Osteoblast (primary cell): ENCODE results near the gene SOX6. TPM values are rescaled to one million over a fixed set of nuclear protein-coding genes. Genes with fewer than 3 reads are reported as not detected.

Experiments
- DNase-seq: peaks from one replicate; pipeline ENCODE4 v3.0.0; 2011; ENCODE audit warnings: low spot score, mixed read lengths; ENCODE audit not compliant: insufficient read length; ENCODE audit errors: missing footprints
- H2AFZ ChIP-seq: 2 replicates; pipeline ENCODE4 v1.6.0; 2011; ENCODE audit warnings: mild to moderate bottlenecking, low read length
- H3K27ac ChIP-seq: 2 replicates; pipeline ENCODE4 v1.5.1; 2011; ENCODE audit warnings: mild to moderate bottlenecking, low read depth, low read length, moderate library complexity
- H3K27me3 ChIP-seq: 2 replicates; pipeline ENCODE4 v1.6.0; 2012; ENCODE audit warnings: mild to moderate bottlenecking, control low read depth, inconsistent platforms, low read length, moderate library complexity; ENCODE audit not compliant: insufficient read depth
- H3K36me3 ChIP-seq: 2 replicates; pipeline ENCODE4 v1.5.1; 2011; ENCODE audit warnings: mild to moderate bottlenecking, low read length, control low read depth, moderate library complexity; ENCODE audit not compliant: insufficient read depth
- H3K4me1 ChIP-seq: 2 replicates; pipeline ENCODE4 v1.5.1; 2011; ENCODE audit warnings: mild to moderate bottlenecking, low read length, control low read depth, moderate library complexity; ENCODE audit not compliant: insufficient read depth
- H3K4me2 ChIP-seq: 2 replicates; pipeline ENCODE4 v1.6.0; 2011; ENCODE audit warnings: mild to moderate bottlenecking, low read length; ENCODE audit not compliant: insufficient read depth
- H3K4me3 ChIP-seq: fragments of 200-600 bp; sonication (generic); 3 replicates; pipeline ENCODE4 v1.5.1; 2012; ENCODE audit warnings: mild to moderate bottlenecking, low read length, inconsistent platforms; ENCODE audit not compliant: insufficient read depth
- H3K79me2 ChIP-seq: 2 replicates; pipeline ENCODE4 v1.6.0; 2012; ENCODE audit warnings: mild to moderate bottlenecking, low read length, control low read depth, inconsistent platforms; ENCODE audit not compliant: insufficient read depth
- H3K9me3 ChIP-seq: 2 replicates; pipeline ENCODE4 v1.5.1; 2011; ENCODE audit warnings: low read depth, low read length, control low read depth
- H4K20me1 ChIP-seq: 2 replicates; pipeline ENCODE4 v1.6.0; 2012; ENCODE audit warnings: mild to moderate bottlenecking, low read length, control low read depth; ENCODE audit not compliant: insufficient read depth
- CTCF ChIP-seq: IDR thresholded peaks from 2 replicates; pipeline ENCODE4 v1.5.1; 2011; ENCODE audit warnings: mild to moderate bottlenecking, low read depth, low read length, moderate library complexity; ENCODE audit errors: extremely low read depth
- total RNA-seq: library from RNA; depleted of rRNA; stranded (reverse); fragments of >200 nt; gene quantifications from 2 replicates; pipeline ENCODE4 v1.2.3, GENCODE V29; 2012

Gene SOX6
- total RNA-seq, 1 donor, result 3.3 TPM

- H3K27me3 ChIP-seq, result no peaks in the 10 kb centered on the region
- DNase-seq, result no peak
- no peaks in the 10 kb centered on the region for H3K9me3 ChIP-seq
- H3K79me2 ChIP-seq, result no peaks in the 10 kb centered on the region
- no peaks in the 10 kb centered on the region for H4K20me1 ChIP-seq
- H3K4me2 ChIP-seq, result no peak overlapping the region
- no peak overlapping the region for H3K27ac ChIP-seq
- no peaks in the 10 kb centered on the region for H3K4me1 ChIP-seq
- H3K36me3 ChIP-seq, result no peaks in the 10 kb centered on the region
- no peak for TF ChIP-seq CTCF
- H3K4me3 ChIP-seq, result no peak overlapping the region
- no peak overlapping the region for H2AFZ ChIP-seq
Measured at GRCh38 chr11:16278979-16279378, 77.4 kb downstream of the SOX6 start.

- DNase-seq, result no peak
- Histone ChIP-seq H3K27me3 (no peaks in the 10 kb centered on the region), H3K4me2 (no peak overlapping the region), H3K79me2 (no peaks in the 10 kb centered on the region), H2AFZ (no peak overlapping the region), H3K27ac (no peak overlapping the region), H4K20me1 (no peaks in the 10 kb centered on the region), H3K9me3 (no peaks in the 10 kb centered on the region), H3K4me1 (no peaks in the 10 kb centered on the region), H3K36me3 (no peaks in the 10 kb centered on the region), H3K4me3 (no peak overlapping the region)
- TF ChIP-seq CTCF, result no peak
Measured at GRCh38 chr11:16278273-16278672, 78.1 kb downstream of the SOX6 start.

- Histone ChIP-seq H3K36me3 (no peaks in the 10 kb centered on the region), H3K4me2 (no peak overlapping the region), H3K79me2 (no peaks in the 10 kb centered on the region), H2AFZ (no peak overlapping the region), H3K27ac (no peak overlapping the region), H3K27me3 (no peaks in the 10 kb centered on the region), H3K4me1 (no peaks in the 10 kb centered on the region), H4K20me1 (no peaks in the 10 kb centered on the region), H3K4me3 (no peak overlapping the region), H3K9me3 (no peaks in the 10 kb centered on the region)
- no peak for TF ChIP-seq CTCF
- no peak for DNase-seq
Measured at GRCh38 chr11:16276251-16276650, 80.1 kb downstream of the SOX6 start.

GRCh38 chr11:16271258-16271657, 85.1 kb downstream of the SOX6 start:
- no peaks in the 10 kb centered on the region for H3K79me2 ChIP-seq
- H3K36me3 ChIP-seq, result no peaks in the 10 kb centered on the region
- no peak overlapping the region for H3K4me2 ChIP-seq
- DNase-seq, result no peak
- no peaks in the 10 kb centered on the region for H3K27me3 ChIP-seq
- H2AFZ ChIP-seq, result no peak overlapping the region
- H3K4me1 ChIP-seq, result no peaks in the 10 kb centered on the region
- no peak overlapping the region for H3K4me3 ChIP-seq
- no peaks in the 10 kb centered on the region for H4K20me1 ChIP-seq
- H3K9me3 ChIP-seq, result no peaks in the 10 kb centered on the region
- TF ChIP-seq CTCF, result no peak
- H3K27ac ChIP-seq, result no peak overlapping the region
